Effector memory CD4-positive, alpha-beta T cell (primary cell): ENCODE measurements around the gene ZNF584.
A peak's percentile ranks its signal among the peaks of the same experiment; 100 is the strongest.

ENCODE experiments used
- DNase-seq, 3 donors: peaks; one replicate each; pipeline ENCODE4 v3.0.0-alpha.2; 2020
- H3K27ac ChIP-seq: 2 replicates; pipeline ENCODE4 v1.7.0; 2013; ENCODE audit warnings: mild to moderate bottlenecking, low read length, moderate library complexity; ENCODE audit not compliant: insufficient read depth, poor library complexity, severe bottlenecking
- H3K27me3 ChIP-seq: replicated peaks from 2 replicates; pipeline ENCODE4 v1.7.0; 2013; ENCODE audit warnings: mild to moderate bottlenecking, low read length; ENCODE audit not compliant: insufficient read depth, control insufficient read depth, poor library complexity, severe bottlenecking
- H3K36me3 ChIP-seq: 2 replicates; pipeline ENCODE4 v1.7.0; 2013; ENCODE audit warnings: mild to moderate bottlenecking, low read length, moderate library complexity; ENCODE audit not compliant: control insufficient read depth, insufficient read depth
- H3K4me1 ChIP-seq: 2 replicates; pipeline ENCODE4 v1.7.0; 2013; ENCODE audit warnings: low read length, mild to moderate bottlenecking; ENCODE audit not compliant: control insufficient read depth, insufficient read depth, poor library complexity, severe bottlenecking
- H3K4me3 ChIP-seq: 2 replicates; pipeline ENCODE4 v1.7.0; 2013; ENCODE audit warnings: low read length, low read depth, mild to moderate bottlenecking; ENCODE audit not compliant: insufficient read depth, poor library complexity, severe bottlenecking
- H3K9me3 ChIP-seq: 2 replicates; pipeline ENCODE4 v1.7.0; 2013; ENCODE audit warnings: mild to moderate bottlenecking, low read length, moderate library complexity; ENCODE audit not compliant: control insufficient read depth
- total RNA-seq, 3 donors: gene quantifications; one replicate each; lab custom pipeline; 2026; lab: John Stamatoyannopoulos, UW

Gene ZNF584
- total RNA-seq, result 4.7 to 6.2 (median 5.6) reads per million in 3 donors

DNA sequence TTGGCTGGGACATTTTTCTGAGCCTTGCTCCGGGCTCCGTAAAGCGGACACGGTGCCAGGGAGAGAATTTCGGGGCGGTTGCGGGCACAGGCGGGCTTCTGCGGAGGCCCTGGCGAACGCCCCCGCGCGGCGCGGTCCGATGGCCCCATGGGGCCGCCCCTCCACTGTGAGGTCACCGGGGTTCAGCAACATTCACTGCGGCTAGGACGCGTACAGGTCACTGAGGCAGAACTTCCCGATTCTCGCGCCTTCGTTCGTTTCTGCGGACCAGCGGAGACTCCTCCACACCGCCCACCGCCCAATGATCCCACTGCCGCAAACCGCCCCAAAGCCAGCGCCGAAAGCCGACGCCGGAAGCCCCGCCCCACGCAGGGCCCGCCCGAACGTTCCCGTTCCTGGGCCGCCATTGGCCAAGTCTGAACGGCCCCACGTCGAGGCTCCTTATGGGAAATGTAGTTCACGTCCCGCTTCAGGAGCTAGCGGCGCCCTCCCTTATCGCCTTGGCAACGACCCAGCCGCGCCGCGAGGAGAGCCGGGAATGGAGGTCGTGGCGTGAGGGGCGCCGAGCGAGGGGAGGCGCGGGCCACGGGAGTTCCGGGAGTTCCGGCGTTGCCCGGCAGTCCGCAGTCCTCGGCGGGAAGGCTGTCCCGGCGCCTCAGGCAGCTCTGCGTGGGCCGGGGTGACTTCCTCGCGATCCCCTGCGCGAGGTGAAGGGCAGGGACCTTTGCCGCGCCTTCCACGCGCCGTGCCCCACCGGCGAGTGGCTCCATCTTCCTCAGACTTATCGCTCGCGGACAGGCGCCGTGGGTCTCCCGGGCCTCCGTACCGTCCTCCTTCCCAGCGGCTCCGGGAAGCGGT lies at the start of gene ZNF584:
Gene ZNF584 (plus strand): TSS at position 498 of the 858 bp plus-strand sequence. CDS start 499 bp downstream, outside the sequence.
- H3K27me3 ChIP-seq, result no peaks in the 10 kb centered on the region
- peak within 1 kb of the TSS; percentile 90 for H3K4me3 ChIP-seq
- no peaks in the 10 kb centered on the region for H3K9me3 ChIP-seq
- H3K4me1 ChIP-seq, result peaks cover 17% of the 10 kb centered on the region
- peak; percentile 86 to 91 (median 90) for DNase-seq
- no peaks in the 10 kb centered on the region for H3K36me3 ChIP-seq
- H3K27ac ChIP-seq, result peak within 1 kb of the TSS; percentile 86

DNA sequence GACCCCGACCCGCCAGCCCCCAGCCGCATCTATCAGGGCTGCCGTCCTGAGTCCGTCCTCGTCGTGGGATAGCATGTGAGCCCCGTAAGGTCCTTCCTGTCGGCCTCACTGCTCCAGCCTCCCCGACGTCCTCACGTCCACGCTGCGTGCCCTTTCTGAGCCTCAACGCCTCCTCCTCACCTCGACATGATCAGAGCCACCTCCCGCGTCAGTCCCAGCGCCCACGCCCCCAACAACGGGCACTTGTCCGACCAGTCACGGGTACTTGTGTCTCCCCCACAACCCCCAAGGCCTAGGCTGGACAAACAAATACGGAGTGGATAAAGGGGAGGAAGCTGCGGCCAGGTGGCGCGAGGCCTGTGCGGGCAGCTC lies 46.6 kb upstream of the ZNF584 start:
- Histone ChIP-seq H3K36me3 (no peaks in the 10 kb centered on the region), H3K4me3 (peak overlapping the region; percentile 61), H3K27me3 (no peaks in the 10 kb centered on the region), H3K4me1 (peaks cover 17% of the 10 kb centered on the region), H3K9me3 (no peaks in the 10 kb centered on the region), H3K27ac (peak overlapping the region; percentile 69)
- no peak for DNase-seq

GRCh38 chr19:58362272-58362994 lies 46.0 kb upstream of the ZNF584 start, which contains the start of gene ZNF497:
ZNF497 (minus strand) TSS chr19:58362751; CDS start chr19:58357635, 5,116 bp downstream.
- Histone ChIP-seq H3K4me3 (peak within 1 kb of the TSS; percentile 61), H3K4me1 (peaks cover 12% of the 10 kb centered on the region), H3K27ac (peak within 1 kb of the TSS; percentile 69), H3K9me3 (no peaks in the 10 kb centered on the region), H3K36me3 (no peaks in the 10 kb centered on the region), H3K27me3 (no peaks in the 10 kb centered on the region)
- peak; percentile 89 to 93 (median 89) for DNase-seq

DNA sequence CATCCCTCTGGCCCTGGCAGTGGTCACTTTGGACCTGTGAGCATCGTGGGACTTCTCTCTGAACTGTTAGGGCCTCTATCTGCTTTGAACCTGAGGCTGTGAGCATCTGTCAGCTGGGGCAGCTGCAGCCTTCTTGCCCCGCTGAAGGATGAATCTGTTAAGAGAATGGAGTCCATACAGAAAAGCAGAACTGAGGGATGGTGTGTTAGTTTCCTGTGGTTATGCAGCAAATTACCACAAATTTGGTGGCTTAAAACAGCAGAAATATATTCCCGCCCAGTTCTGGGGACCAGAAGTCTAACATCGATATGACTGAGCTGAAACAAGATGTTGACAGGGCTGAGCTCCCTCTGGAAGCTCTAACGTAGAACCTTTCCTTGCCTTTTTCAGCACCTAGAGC lies 44.3 kb upstream of the ZNF584 start:
- Histone ChIP-seq H3K4me3 (no peak overlapping the region), H3K9me3 (no peaks in the 10 kb centered on the region), H3K27ac (no peak overlapping the region), H3K27me3 (no peaks in the 10 kb centered on the region), H3K36me3 (no peaks in the 10 kb centered on the region), H3K4me1 (peaks cover 12% of the 10 kb centered on the region)
- no peak for DNase-seq

GRCh38 chr19:58366585-58367430 lies 41.6 kb upstream of the ZNF584 start:
- Histone ChIP-seq H3K36me3 (no peaks in the 10 kb centered on the region), H3K27me3 (no peaks in the 10 kb centered on the region), H3K27ac (no peak overlapping the region), H3K4me1 (peaks cover 7% of the 10 kb centered on the region), H3K9me3 (no peaks in the 10 kb centered on the region), H3K4me3 (no peak overlapping the region)
- no peak for DNase-seq

DNA sequence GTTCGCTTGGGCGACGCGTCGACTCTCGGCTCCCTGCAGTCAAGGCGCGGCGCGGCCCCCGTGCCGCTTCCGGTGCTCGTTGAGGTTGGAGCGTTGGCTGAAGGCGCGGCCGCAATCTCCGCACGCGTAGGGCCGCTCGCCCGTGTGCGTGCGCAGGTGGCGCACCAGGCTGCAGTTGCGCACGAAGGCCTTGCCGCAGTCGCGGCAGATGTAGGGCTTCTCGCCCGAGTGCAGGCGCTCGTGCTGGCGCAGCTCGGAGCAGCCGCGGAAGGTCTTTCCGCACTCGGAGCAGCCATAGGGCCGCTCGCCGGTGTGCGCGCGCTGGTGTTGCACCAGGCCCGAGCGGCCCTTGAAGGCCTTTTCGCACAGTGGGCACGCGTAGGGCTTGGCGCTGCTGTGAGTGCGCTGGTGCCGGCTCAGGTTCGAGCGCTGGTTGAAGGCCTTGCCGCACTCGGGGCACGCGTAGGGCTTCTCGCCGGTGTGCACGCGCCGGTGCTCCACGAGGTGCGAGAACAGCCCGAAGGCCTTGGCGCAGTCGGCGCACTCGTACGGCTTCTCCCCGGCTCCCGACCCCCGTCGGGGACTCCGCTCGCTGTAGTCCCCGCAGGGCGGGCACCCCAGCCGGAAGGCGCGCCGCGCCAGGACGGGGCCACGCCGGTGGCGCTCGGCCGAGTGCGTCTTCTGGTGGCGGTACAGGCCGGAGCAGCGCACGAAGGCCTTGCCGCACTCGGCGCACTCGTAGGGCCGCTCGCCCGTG lies 40.6 kb upstream of the ZNF584 start:
- Histone ChIP-seq H3K36me3 (no peaks in the 10 kb centered on the region), H3K27me3 (no peaks in the 10 kb centered on the region), H3K4me1 (no peaks in the 10 kb centered on the region), H3K4me3 (no peak overlapping the region), H3K9me3 (no peaks in the 10 kb centered on the region), H3K27ac (no peak overlapping the region)
- DNase-seq, result no peak

DNA sequence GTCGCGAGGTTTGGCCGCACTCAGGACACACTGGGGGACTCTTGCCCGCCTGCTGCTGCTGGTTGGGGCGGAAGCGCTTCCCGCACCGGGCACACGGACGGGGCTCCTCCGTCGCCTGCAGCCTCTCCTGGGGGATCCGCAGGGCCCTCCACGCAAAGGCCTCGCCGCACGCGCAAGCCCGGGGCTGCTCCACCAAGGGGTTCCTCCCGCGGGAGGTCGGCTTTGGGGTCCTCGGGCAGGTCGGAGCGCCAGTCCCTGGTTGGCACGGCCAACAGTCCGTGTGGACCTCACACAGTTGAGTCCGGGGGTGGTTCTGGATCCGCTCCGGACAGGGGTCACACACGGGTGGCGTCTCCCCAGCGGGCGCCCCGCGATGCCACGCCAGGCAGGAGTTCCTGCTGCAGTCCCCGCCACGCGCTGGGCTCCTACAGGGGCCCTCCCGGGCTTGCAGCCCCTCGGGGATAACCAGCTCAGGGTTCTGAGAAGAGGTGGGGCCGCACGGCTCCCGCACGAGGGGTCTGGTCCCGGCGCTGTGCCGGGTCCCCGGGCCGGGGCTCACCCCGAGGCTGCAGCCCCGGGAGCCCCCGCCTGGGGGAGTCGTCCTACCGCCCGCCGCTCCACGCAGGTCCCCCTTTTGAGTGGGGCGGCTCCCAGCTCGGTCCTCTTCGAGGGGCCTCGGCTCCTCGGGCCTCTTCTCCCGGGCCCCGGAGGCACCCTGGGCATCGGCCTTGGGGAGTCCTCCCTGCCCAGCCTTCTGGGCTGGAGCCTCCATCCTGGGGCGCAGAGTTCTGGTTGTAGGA lies 39.7 kb upstream of the ZNF584 start:
- H3K36me3 ChIP-seq, result no peaks in the 10 kb centered on the region
- DNase-seq, result no peak
- no peak overlapping the region for H3K27ac ChIP-seq
- H3K4me3 ChIP-seq, result no peak overlapping the region
- no peaks in the 10 kb centered on the region for H3K27me3 ChIP-seq
- no peaks in the 10 kb centered on the region for H3K9me3 ChIP-seq
- no peaks in the 10 kb centered on the region for H3K4me1 ChIP-seq

- H3K27me3 ChIP-seq, result no peaks in the 10 kb centered on the region
- DNase-seq, result no peak
- no peaks in the 10 kb centered on the region for H3K36me3 ChIP-seq
- no peak overlapping the region for H3K4me3 ChIP-seq
- H3K27ac ChIP-seq, result no peak overlapping the region
- H3K9me3 ChIP-seq, result no peaks in the 10 kb centered on the region
- no peaks in the 10 kb centered on the region for H3K4me1 ChIP-seq
Measured at GRCh38 chr19:58372311-58373133, 35.9 kb upstream of the ZNF584 start.
